ENCODE data around the gene EEF1AKMT3.

EEF1AKMT3 gene

DNA sequence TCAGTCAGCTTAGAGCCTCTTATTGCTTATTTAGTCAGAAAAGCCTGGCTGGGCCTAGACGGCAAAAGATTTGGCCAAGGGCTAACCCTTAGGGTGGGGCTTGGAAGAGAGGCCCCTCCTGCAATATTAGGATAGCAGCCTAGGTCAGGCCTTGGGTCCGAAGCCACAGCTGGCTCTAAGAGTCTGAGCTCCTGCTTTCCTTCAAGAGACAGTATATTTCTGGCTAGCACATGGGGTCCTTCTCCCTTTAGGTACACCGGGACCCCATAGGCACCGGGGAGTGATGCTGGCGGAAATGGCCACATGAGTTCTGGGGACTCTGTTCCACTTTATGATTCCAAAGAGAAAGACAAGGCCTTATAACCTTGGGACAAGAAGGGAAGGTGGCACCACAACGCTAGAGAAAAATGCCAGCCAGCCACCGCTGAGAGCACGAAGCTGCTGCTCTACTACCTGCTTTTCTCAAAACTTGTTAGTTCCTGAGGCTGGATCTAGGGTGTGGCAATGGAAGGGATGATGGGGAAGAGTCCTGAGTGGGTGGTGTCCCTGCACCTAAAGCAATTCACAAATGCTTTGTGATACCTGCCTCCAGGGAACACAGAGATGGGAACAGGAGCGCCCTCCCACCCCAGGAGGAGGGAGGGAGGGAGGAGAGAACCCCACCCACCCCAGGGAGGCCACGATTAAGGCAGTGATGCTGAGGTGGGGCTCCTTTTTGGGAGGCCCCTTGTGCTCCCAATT is 49.2 kb downstream of the EEF1AKMT3 start:
- no peak for DNase-seq

DNA sequence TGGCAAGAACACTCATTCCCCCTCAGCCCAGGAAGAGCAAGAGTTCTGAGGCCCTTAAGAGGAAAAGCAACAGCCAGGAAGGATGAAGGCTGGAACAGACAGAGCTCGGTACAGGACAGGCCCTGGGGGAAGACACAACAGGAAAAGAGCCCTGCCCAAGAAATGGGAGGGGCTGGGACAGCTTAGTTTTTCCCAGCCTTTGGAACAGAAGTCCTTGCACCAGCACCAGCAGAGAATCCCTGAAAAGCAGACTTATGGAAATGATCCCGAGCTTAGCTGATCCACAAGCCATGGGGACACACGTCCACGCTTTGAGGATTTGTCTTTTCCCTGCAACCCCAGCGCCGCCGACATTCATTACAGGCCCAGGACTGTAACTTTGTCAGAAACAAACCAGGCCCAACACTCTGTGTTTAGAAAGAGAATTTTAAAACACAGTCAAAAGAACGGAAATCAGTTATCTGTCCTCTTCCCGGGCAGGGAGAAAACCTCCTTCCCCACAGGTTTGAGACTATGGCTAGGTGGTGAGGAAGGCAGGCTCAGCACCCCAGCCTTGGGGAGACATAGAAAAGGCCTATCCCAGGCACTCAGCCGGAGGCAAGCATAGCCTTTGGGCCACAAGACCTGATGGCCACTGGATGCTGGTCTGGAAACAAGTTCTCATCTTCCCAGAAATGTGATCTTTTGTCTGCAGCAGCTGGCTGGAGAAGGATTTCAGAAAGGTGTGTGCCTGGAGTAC is 50.1 kb downstream of the EEF1AKMT3 start:
- DNase-seq: no peak

DNA sequence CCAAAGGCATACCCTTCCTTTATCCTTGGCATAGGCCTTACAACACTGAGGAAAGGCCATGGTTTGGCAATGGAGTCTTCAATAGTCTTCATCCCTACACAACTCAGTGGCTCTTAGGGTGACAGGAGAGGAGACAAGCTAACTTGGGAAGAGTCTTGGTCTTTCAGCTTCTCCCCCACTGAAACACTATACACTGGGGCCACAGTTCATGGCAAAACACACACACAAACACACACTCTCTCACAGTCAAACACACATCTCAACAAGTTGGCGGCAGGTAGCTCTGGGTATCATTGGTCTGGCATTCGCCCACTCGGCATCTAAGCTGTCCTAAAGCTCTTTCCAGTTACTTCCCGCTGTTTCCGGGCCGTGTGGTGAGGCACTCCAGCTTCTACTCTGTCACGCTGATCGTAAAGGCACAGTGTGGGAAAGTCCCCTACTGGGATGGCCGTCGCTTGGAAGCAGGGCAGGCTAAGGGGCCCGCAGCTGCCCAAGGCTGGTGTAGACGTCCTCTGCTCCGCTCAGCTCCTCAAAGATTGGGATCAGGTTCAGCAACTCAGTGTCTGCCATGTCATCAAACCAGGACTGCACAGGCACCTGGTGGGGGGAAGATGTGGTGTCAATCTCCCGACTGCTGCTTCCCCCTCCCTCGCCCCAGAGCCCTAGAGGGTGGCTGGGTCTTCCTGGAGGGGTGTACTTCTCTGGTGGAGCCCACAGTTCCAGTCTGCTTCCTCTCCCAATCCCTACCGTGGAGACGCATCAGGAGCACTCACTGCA is 50.9 kb downstream of the EEF1AKMT3 start:
- DNase-seq: no peak

DNA sequence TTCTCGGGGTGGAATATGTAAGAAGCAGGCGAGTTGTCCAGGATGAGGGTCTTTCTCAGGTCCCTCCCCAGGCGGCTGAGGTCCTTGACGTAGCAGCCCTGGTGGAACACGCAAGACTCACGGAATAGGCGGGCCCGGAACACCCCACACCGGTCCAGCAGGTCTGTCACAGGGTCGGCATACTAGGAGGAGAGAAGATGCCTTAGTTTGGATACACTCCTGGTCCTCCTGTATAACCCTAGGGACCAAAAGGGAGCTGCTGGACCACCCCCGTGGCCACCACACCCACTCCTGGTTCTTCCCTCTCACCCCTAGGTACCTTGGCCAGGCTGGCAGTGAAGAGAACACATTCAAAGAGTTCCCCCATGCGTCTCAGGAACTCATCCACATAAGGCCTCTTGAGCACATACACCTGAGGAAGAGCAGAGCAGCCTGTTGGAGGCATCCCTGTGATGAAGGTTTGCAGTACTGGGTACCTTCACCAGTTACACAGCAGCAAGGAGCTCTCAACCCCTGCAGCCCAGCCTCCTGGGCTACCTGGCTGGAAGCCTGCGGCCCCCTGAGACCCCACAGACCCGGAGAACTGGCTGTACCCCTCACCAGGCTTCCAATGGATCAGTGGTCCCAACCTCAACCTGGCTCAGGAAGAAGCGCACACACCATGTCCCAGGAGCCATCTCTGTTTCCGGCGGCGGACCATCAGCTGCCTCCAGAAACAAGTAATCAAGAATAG is 51.7 kb downstream of the EEF1AKMT3 start:
- DNase-seq: no peak

DNA sequence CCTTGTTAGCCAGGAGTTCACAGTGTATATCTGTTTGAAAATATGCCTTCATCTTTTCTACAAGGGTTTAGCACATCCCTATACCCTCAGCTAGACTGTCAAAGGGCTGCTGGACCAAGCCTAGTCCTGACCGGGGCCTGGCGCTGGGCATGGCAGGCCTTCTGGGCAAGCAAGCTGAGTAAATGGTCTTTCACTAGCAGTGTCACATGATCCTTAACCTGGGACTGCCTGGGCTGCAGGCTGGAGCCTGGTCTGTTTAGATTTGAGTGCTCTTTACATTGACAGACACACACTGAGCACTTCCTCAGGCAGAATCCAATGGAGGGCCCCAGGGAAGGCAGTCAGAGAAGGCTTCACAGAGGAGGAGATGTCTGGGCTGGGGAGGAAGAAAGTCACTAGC is 53.0 kb downstream of the EEF1AKMT3 start:
- DNase-seq: no peak

DNA sequence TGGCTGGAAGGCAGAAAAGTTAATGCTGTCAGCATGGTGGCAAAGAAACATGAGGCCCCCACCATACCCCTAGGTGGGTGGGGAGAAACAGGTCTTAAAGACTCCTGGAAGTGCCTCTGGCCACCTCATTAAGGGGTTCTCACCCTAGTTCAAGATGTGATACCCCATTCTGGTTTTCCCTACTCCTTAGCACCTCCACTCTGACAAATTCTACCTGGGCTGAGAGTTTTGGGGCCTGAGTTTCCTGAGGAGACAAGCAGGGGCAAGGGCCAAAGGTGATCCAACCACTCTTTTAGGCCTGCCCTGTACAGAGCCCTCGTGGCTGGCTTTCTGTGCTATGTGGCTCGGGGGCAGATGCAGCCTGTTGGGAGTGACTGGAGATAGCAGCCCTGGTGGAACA is 54.0 kb downstream of the EEF1AKMT3 start:
- no peak for DNase-seq

DNA sequence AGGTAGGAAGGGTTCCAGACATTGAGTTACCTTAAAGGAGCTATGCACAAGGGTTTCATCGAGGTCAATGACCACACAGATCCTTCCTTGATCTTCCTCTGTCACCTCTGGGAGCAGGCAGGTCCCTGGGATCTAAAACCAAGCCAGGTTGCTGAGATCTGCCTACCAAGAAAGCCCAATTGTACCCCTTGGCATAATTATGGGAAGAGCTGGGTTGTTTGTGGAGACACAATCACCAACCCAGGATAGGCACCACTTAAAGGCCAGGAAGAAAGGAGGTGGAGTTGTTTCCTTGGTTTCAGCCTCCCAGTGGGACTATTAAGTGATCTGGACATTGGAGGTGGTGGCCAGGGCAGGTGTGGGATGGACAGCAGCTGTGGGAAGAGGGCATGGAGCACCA is 54.6 kb downstream of the EEF1AKMT3 start:
- no peak for DNase-seq

DNA sequence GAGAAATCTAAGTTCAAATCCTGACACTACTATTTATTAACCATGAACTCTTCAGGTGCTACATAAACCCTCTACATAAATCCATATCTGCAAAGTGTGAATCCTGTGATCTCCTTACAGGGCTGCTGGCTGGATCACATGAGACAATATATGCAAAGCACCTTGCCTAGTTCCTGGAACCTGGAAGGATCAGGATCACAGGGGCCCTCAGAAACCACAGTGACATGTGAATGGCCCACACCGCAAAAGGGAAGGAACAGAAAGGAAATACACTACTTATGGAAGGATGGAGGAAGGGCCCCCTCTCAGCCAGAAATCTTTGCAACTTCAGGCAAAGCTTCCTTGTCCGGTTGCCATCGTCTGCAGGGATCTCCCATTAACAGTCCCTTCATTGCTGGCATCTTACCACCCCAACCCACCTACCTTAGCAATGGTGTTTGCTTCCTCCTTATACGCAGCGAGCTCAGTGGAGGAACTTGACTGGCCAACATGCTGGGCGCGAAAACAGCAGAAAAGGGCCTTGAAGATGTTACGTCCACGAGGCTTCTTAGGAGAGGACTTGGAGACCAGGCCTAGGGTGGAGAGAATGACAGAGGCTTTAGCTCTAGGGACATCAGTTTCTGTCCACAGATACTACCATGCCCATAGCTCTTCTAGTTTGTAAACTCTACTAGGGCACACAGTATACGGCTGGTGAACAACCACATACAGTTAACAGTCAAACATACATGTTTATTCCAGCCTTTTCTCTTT is 56.8 kb downstream of the EEF1AKMT3 start:
- DNase-seq: no peak

DNA sequence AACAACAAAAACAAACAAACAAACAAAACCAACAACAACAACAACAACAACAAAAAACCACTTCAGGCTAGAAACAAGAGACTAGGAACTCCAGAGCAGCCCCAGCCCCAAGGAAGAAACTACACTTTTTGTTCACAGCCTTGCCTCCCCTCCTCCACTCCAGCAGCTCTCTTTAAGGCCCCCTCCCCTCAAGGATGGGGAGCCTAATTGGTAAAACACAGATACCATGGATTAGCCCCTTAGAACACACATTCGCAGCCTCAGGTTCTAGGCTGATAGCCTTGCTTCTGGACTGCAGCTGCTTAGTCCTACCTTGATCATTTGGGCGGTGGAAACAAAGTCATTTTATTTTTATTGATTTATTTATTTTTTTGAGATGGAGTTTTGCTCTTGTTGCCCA is 58.0 kb downstream of the EEF1AKMT3 start:
- DNase-seq: no peak

Data from NCI-H1092 (cell line).